GM21381 (cell line): ENCODE data around the gene RXFP1.
A peak's percentile ranks its signal among the peaks of the same experiment; 100 is the strongest.
"Not testable (repeated sequence)": the region's sequence is repeated elsewhere in the genome, so short reads cannot be mapped to it uniquely, and the experiment has no call there.

Source experiments
- ATAC-seq: cut with Tn5 transposase; IDR thresholded peaks from one replicate; pipeline ENCODE4 v1.9.1; 2021; ENCODE audit warnings: mild to moderate bottlenecking, moderate library complexity; ENCODE audit not compliant: unreplicated experiment

The RXFP1 gene

DNA sequence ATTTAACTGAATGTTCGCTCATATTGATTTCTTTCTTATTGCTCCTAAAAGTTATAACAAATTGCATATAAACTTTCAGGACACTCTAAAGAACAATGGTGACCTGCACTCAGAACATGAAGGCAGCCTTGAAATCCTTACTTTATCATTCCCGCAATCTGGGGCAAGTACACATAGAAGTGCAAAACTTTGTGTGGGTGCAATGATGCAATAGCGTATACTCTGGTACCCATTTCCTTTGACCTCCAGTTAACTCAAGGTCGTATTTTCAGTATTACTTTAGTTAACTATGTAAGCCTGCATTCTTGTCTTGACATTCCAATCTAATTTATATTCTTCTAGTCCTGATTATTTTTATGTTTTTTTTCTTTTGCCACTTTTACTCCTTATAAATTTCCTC is 85.3 kb downstream of the RXFP1 start:
- no peak for ATAC-seq

DNA sequence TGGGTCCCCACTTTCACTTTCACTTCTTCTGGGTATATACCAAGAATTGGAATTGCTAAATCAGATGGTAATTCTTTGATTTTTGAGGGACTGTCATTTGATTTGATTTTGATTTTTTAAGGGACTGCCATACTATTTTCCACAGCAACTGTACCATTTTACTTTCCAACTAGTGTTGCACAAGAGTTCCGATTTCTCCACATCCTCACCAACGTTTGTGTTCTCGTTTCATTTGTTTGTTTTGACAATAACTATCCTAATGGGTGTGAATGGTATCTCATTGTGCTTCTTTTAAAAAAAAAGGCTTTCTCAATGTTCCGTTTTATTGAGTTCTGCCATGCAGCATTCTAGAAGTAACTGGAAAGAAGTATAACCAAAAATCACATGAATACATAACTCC is 87.4 kb downstream of the RXFP1 start:
- ATAC-seq: no peak

- ATAC-seq: peak; percentile 90
These were observed 89.1 kb downstream of the RXFP1 start for GRCh38 chr4:158610790-158611189.

GRCh38 chr4:158613046-158613445 is 91.4 kb downstream of the RXFP1 start:
- ATAC-seq: no peak

DNA sequence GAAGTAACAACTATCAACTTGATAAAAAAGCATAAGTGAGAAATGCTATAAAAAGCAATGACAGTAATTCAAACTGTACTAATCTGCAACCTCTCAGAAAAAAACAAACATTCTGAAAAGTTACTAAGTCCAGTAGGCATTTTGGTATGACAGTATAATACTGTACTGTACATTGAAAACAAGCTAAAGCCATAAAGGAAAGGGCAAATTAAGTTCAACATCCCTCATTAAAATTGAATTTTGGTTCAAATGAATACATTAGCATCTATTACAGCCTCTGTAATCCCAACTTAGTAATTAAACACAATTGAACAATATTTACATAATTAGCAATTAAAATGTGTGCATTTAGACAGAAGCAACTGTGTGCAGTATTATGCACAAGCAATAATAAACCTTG is 96.3 kb downstream of the RXFP1 start:
- ATAC-seq: no peak

DNA sequence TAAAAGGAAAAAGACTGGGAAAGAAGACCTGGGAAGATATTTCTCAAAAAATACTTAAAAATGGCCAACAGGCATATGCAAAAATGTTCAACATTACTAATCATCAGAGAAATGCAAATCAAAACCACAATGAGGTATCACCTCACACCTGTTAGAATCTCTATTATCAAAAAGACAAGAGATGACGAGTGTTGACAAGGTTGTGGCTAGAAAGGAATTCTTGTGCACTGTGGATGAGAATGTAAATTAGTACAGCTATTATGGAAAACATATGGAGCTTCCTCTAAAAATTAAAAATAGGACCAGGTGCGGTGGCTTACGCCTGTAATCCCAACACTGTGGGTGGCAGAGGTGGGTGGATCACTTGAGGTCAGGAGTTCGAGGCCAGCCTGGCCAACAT is 100.0 kb downstream of the RXFP1 start:
- no peak for ATAC-seq

- ATAC-seq: no peak
These were observed 100.6 kb downstream of the RXFP1 start for GRCh38 chr4:158622251-158622650.

DNA sequence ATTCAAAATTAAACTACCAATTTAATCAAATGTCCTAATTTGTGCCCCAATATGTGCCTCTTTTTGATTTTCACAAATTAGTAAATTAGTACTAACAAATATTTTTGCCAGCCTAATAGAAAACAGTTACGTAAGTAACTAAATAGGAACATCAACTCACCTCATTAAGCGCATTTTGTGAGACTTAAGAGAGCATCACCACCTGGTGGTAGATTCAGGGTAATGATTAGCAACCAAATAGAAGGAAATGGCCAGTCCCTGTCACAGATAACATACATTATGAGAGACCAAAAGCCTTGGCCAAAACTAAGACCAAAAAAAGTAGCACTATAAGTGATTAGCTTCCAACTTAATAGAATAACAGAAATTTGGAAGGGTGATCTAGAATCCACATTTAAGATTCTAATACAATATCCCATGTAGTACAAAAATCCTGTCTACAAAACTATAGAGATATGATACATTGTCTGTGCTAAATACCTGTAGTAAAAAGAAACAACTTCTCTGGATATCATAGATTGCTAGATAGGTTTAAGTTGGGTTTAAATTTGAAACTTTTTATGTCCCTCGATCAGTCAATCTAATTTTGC is 103.3 kb downstream of the RXFP1 start:
- peak; percentile 95 for ATAC-seq

- ATAC-seq: no peak
These were observed 103.9 kb downstream of the RXFP1 start for GRCh38 chr4:158625544-158625943.

DNA sequence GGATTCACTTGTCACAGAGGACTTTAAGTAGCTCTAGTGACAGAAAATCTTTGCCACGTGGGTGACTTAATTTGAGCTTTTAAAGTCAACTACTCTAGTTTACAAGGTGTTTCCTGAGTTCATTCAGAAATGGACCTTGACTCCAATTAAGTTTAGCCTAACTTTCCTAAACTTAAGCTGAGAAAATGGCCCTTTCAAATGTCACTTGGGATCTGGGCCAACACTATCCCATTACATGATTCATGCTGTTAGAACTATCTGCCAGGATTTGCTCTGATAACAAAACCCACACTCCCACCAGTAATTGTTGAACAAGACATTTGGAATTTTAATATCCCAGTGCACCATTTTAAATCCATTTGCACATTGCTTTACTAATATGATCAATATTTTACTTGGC is 109.2 kb downstream of the RXFP1 start:
- ATAC-seq: no peak

- no peak for ATAC-seq
These were observed 114.9 kb downstream of the RXFP1 start for GRCh38 chr4:158636619-158637018.

DNA sequence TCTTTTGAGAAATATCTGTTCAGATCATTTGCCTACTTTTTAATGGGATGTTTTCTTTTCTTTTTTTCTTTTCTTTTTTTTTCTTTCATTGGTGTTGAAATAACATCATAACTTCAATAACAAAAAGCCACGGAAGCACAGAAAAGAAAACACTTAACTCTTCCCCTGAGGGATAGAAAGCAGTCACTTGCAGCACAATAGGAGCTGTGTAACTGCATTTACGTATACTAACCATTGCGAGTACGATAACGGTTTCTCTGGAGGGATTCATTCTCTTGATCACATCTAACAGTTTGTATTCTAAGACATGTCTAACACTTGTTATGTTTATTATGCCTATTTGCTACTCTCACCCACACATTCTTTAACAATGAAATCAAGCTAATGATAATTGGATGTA is 122.7 kb downstream of the RXFP1 start:
- ATAC-seq: no peak

- no peak for ATAC-seq
These were observed 123.1 kb downstream of the RXFP1 start for GRCh38 chr4:158644760-158645159.

- ATAC-seq: no peak
These were observed 127.5 kb downstream of the RXFP1 start for GRCh38 chr4:158649111-158649680.

DNA sequence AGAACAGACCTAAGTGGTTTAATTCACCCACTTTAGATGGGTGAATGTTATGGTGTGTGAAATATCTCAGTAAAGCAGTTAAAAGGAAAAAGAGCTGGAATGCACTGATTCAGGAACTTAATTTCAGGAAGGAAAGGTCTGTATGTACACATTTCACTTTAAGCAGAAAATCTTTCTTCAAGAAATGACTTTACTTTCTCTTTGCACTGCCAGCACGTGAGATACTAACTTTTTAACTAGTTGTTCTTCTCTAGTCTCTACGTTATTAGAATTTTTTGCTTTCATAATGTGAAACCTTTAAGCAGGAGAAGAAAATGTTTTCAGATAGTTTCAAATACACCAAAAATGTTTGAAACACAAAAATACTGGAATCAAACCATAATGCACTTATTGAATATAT is 131.2 kb downstream of the RXFP1 start:
- peak; percentile 47 for ATAC-seq

DNA sequence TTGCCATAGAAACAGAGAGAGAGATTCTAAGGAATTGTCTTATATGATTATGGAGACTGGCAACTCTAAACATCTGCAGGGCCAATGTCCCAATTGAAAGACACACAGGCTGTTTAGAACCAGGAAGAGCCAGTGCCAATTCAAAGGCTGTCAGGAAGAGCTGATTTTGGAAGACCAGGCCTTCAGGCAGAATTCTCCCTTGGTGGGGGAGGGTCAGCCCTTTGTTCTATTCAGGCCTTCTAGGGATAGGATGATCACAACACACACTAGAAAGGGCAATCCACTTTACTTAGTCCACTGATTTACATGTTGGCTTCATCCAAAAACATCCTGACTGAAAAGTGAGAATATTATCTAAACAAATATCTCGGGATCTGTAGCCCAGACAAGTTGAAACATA is 134.8 kb downstream of the RXFP1 start:
- no peak for ATAC-seq

GRCh38 chr4:158657291-158657690 is 135.6 kb downstream of the RXFP1 start:
- ATAC-seq: no peak

DNA sequence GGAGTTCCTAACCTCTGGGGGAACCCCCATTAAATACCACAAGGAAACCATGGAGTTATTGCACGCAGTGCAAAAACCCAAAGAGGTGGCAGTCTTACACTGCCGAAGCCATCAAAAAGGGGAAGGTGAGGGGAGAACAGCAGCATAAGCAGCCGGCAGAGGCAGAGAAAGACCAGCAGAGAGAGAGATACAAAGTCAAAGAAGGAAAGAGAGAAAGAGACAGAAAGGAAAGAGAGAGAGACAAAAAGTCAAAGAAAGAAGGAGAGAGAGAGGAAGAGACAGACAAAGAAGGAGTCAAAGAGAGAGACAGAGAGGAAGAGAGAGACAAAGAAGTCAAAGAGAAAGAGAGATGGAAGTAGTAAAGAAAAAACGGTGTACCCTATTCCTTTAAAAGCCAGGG is 141.6 kb downstream of the RXFP1 start:
- not testable (repeated sequence) for ATAC-seq

DNA sequence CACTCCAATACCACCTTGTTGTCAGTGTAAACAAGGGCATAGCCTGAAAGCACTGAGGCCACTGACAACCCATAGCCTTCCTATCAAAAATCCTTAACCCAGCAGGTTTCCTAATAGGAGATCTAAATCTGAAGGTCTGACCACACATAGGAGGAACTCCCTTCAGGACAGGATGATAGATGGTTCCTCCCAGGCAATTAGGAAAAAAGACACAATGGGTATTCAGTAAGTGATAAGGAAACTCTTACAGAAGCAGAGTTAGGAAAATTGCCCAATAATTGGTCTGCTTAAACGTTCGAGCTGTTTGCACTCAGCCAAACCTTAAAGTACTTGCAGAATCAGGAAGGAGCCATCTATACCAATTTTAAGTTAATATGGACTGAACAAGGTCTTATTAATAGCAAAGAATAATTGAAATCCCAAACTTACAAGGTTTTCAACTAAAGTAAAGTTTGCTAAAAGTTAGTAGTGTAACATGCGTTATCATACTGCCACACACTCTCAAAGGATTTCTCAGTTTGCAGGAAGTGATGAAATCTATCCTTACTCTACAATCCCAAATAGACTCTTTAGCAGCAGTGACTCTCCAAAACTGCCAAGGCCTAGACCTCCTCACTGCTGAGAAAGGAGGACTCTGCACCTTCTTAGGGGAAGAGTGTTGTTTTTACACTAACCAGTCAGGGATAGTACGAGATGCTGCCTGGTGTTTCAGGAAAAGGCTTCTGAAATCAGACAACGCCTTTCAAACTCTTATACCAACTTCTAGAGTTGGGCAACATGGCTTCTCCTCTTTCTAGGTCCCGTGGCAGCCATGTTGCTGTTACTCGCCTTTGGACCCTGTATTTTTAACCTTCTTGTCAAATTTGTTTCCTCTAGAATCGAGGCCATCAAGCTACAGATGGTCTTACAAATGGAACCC is 142.3 kb downstream of the RXFP1 start:
- ATAC-seq: not testable (repeated sequence)

DNA sequence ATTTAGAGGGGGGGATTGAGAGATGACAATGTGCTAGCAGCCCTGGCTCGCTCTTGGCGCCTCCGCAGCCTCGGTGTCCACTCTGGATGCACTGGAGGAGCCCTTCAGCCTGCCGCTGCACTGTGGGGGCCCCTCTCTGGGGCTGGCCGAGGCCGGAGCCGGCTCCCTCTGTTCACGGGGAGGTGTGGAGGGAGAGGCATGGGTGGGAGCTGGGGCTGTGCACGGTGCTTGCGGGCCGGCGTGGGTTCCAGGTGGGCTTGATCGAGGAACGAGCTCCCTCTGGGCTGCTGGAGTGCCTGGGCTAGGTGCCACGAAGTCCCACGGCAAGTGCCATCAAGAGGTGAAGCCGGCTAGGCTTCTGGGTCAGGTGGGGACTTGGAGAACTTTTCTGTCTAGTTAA is 143.1 kb downstream of the RXFP1 start:
- no peak for ATAC-seq

DNA sequence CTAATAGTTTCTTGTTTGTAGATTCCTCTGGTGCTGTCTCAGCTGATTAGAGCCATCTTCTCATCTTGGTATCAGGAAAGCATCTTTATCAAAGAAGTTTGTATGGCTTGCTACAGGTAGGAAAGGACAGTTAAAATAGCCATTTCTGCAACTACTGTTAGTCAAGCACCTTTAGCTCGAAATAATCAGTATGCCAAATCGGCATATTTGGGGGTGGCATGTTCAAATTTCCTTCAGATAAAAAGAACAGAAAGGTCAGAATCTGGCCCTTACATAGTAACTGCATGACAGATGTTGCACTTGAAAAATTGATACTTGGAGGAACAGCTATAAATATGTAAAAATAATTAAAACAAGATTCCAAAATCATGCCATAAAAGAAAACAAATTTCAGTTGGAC is 145.2 kb downstream of the RXFP1 start:
- no peak for ATAC-seq

DNA sequence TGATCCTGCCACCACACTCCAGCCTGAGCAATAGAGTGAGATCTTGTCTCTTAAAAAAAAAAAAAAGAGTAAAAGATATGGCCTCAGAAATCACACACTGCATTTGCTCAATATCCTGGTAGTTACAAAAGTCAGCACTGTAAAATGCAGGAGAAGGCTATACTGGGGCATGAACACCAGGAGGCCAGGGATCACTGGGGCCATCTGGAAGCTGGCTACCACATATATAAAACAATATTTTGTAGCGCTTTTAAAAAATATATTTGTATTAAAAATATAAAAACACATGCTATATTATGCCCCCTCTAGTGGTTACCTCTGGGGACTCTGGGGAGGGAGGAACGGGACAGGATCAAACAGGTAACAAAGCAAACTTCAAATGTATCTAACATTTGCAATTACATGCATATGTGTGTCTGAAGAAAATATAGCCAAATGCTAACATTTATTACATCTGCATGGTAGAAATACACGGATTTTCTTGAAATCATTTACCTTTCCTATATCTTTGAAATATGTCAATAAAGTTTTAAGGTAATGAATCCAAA is 146.0 kb downstream of the RXFP1 start:
- ATAC-seq: no peak
